Body of pancreas (tissue), 4 donors: ENCODE results near the gene COL12A1.

Source experiments
- POLR2A ChIP-seq, 3 donors: fragments of 450-650 bp; IDR thresholded peaks; one replicate each; pipeline ENCODE4 v1.6.1; 2016; ENCODE audit warnings: antibody characterized with exemption in 3 of 3, mild to moderate bottlenecking in 2 of 3
- TF ChIP-seq, protein P1 (sequence below), 7 experiments: fragments of 450-650 bp in 4 of 7; fragments of 200-600 bp in 3 of 7; sonication (generic) in 3 of 7; IDR thresholded peaks; one replicate each; pipeline ENCODE4 v1.5.1; 2016 to 2019; ENCODE audit warnings: antibody characterized with exemption in 7 of 7

DNA sequence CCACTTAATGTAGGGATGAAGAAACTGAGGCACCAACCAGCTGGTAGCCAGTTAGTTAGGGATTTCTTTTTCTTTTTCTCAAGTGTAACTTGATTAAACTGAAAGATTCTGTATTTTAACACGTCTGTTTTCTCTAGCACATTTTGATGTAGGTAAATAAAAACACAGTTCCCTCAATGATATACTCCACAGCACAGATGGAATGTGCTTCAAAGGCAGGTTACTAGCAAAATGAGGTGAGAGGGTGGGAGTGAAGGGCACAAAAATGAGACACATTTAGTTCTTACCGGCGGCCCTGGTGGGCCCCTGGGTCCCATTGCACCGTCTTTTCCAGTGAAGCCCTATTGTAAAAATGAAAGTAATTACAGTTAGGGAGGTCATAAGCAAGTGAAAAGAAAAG is 108.9 kb downstream of the COL12A1 start:
- TF ChIP-seq, protein P1, sequence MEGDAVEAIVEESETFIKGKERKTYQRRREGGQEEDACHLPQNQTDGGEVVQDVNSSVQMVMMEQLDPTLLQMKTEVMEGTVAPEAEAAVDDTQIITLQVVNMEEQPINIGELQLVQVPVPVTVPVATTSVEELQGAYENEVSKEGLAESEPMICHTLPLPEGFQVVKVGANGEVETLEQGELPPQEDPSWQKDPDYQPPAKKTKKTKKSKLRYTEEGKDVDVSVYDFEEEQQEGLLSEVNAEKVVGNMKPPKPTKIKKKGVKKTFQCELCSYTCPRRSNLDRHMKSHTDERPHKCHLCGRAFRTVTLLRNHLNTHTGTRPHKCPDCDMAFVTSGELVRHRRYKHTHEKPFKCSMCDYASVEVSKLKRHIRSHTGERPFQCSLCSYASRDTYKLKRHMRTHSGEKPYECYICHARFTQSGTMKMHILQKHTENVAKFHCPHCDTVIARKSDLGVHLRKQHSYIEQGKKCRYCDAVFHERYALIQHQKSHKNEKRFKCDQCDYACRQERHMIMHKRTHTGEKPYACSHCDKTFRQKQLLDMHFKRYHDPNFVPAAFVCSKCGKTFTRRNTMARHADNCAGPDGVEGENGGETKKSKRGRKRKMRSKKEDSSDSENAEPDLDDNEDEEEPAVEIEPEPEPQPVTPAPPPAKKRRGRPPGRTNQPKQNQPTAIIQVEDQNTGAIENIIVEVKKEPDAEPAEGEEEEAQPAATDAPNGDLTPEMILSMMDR (IDR thresholded peaks at IDR 0.05) = no peak
- no peak for TF ChIP-seq POLR2A (IDR thresholded peaks at IDR 0.05)
